Esophagus muscularis mucosa (tissue), 4 donors: ENCODE data around the gene BRAP. TPM values are rescaled to one million over a fixed set of nuclear protein-coding genes. Genes with fewer than 3 reads are reported as not detected.
"Not testable (repeated sequence)": the region's sequence is repeated elsewhere in the genome, so short reads cannot be mapped to it uniquely, and the experiment has no call there.

Source experiments
- DNase-seq: peaks from one replicate; pipeline ENCODE4 v3.0.0-alpha.2; 2017; ENCODE audit errors: extremely low spot score
- H3K27ac ChIP-seq, 4 donors: fragments of 200-600 bp; sonication (generic); replicated peaks in 1 of 4; 1 replicate in 3 of 4; 2 replicates in 1 of 4; pipeline ENCODE4 v1.5.1; 2016 to 2019; ENCODE audit warnings: mild to moderate bottlenecking in 1 of 4
- H3K27me3 ChIP-seq, 4 donors: fragments of 200-600 bp; sonication (generic); one replicate each; pipeline versions ENCODE4 v1.5.1 to v1.6.0; 2016 to 2019
- H3K36me3 ChIP-seq, 4 donors: fragments of 200-600 bp; sonication (generic); one replicate each; pipeline ENCODE4 v1.5.1; 2016 to 2019
- H3K4me1 ChIP-seq, 4 donors: fragments of 200-600 bp; sonication (generic); one replicate each; pipeline ENCODE4 v1.5.1; 2016 to 2019
- H3K4me3 ChIP-seq, 4 donors: fragments of 200-600 bp; sonication (generic); 1 replicate in 2 of 4; 2 replicates in 2 of 4; pipeline ENCODE4 v1.5.1; 2016 to 2019; ENCODE audit warnings: mild to moderate bottlenecking in 4 of 4, moderate library complexity in 1 of 4
- H3K9me3 ChIP-seq, 4 donors: fragments of 200-600 bp; sonication (generic); 1 replicate in 3 of 4; 2 replicates in 1 of 4; pipeline ENCODE4 v1.5.1; 2016 to 2019
- EP300 ChIP-seq: sonication (generic); formaldehyde crosslinking; IDR thresholded peaks from one replicate; pipeline ENCODE4 v1.6.1; 2017; ENCODE audit warnings: antibody characterized with exemption
- POLR2A ChIP-seq: fragments of 450-650 bp; IDR thresholded peaks from one replicate; pipeline ENCODE4 v1.6.1; 2017; ENCODE audit warnings: antibody characterized with exemption, moderate library complexity, mild to moderate bottlenecking, low read depth
- POLR2AphosphoS5 ChIP-seq, 2 donors: sonication (generic); formaldehyde crosslinking; IDR thresholded peaks; one replicate each; pipeline ENCODE4 v1.6.1; 2017; ENCODE audit warnings: antibody characterized with exemption in 2 of 2
- WGBS: methylation state at CpG from one replicate; pipeline ENCODE4 v1.1.5; 2018; 5-methylcytosine and 5-hydroxymethylcytosine counted together
- intact Hi-C: fragments of 100-400 bp; cut with DNase I; formaldehyde crosslinking; loops from one replicate; pipeline ENCODE4 v1.15.1; 2023
- total RNA-seq, 4 donors: library from RNA; depleted of rRNA; stranded (reverse); fragments of >200 nt; gene quantifications; one replicate each; pipeline versions ENCODE4 v1.1.0 to v1.2.1, GENCODE V29; 2016
- TF ChIP-seq, protein P1 (sequence below), 3 experiments: fragments of 200-600 bp in 2 of 3; fragments of 450-650 bp in 1 of 3; sonication (generic) in 2 of 3; IDR thresholded peaks; one replicate each; pipeline ENCODE4 v1.5.1; 2017 to 2019; ENCODE audit warnings: antibody characterized with exemption in 3 of 3, mild to moderate bottlenecking in 2 of 3, moderate library complexity in 1 of 3

The BRAP gene
- total RNA-seq, 4 donors from 2014 or later, result 17.4 to 23.8 (median 20.7) TPM

DNA sequence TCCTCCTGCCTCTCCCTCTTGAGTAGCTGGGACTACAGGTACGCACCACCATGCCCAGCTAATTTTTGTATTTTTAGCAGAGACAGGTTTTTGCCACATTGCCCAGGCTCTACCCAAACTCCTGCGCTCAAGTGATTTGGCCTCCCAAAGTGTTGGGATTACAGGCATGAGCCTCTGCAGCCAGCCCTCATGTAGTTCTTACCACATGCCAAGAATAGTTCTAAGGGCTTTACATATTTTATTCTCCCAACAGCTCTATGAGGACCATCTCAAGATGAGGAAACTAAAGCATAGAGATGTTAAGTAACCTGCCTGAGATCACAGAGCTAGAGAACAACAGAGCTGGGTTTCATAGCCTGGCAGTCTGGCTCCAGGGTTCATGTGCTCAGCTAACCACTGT, 43.0 kb upstream of the BRAP start:
- Histone ChIP-seq H3K27ac (no peak overlapping the region), H3K27me3 (no peaks in the 10 kb centered on the region), H3K36me3 (peaks cover 24 to 91% (median 79%) of the 10 kb centered on the region in 4 donors), H3K9me3 (no peaks in the 10 kb centered on the region), H3K4me3 (no peak overlapping the region), H3K4me1 (no peaks in the 10 kb centered on the region)
- intact Hi-C loops, result no loop called here
- 100% methylated on average over 2 of the region's 2 CpGs for WGBS
- DNase-seq, result no peak
- TF ChIP-seq, protein P1, sequence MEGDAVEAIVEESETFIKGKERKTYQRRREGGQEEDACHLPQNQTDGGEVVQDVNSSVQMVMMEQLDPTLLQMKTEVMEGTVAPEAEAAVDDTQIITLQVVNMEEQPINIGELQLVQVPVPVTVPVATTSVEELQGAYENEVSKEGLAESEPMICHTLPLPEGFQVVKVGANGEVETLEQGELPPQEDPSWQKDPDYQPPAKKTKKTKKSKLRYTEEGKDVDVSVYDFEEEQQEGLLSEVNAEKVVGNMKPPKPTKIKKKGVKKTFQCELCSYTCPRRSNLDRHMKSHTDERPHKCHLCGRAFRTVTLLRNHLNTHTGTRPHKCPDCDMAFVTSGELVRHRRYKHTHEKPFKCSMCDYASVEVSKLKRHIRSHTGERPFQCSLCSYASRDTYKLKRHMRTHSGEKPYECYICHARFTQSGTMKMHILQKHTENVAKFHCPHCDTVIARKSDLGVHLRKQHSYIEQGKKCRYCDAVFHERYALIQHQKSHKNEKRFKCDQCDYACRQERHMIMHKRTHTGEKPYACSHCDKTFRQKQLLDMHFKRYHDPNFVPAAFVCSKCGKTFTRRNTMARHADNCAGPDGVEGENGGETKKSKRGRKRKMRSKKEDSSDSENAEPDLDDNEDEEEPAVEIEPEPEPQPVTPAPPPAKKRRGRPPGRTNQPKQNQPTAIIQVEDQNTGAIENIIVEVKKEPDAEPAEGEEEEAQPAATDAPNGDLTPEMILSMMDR (IDR thresholded peaks at IDR 0.05), result no peak
- no peak for TF ChIP-seq POLR2A
- TF ChIP-seq POLR2AphosphoS5 (IDR thresholded peaks at IDR 0.05), result no peak
- no peak for TF ChIP-seq EP300

DNA sequence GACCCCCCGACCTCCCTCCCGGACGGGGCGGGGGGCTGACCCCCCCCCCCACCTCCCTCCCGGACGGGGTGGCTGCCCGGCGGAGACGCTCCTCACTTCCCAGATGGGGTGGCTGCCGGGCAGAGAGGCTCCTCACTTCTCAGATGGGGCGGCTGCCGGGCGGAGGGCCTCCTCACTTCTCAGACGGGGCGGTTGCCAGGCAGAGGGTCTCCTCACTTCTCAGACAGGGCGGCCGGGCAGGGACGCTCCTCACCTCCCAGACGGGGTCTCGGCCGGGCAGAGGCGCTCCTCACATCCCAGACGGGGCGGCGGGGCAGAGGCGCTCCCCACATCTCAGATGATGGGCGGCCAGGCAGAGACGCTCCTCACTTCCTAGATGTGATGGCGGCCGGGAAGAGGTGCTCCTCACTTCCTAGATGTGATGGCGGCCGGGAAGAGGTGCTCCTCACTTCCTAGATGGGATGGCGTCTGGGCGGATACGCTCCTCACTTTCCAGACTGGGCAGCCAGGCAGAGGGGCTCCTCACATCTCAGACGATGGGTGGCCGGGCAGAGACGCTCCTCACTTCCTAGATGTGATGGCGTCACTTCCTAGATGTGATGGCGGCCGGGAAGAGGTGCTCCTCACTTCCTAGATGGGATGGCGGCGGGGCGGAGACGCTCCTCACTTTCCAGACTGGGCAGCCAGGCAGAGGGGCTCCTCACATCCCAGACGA, 38.0 kb upstream of the BRAP start:
- WGBS, result 97% methylated on average over 19 of the region's 46 CpGs
- peaks cover 20 to 87% (median 70%) of the 10 kb centered on the region in 4 donors for H3K36me3 ChIP-seq
- H3K4me1 ChIP-seq, H3K27me3 ChIP-seq, H3K27ac ChIP-seq, H3K4me3 ChIP-seq, DNase-seq, H3K9me3 ChIP-seq, intact Hi-C loops: not testable (repeated sequence)

DNA sequence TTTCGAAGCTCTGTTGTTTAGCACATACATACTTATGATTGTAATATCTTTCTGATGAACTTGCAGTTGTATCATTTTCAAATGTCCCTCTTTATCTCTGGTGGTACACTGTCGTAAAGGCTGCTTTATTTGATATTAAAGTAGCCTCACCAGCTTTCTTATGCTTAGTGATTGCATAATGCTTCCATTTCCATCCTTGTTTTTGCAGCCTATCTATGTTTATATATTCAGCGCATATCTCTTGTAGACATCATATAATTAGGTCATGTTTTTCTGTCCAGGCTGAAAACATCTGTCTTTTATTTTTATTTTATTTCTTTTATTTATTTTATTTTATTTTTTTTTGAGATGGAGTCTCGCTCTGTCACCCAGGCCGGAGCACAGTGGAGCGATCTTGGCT, 34.7 kb upstream of the BRAP start:
- Histone ChIP-seq H3K27ac (no peak overlapping the region), H3K4me1 (peaks cover 6 to 9% (median 7%) of the 10 kb centered on the region in 4 donors), H3K4me3 (no peak overlapping the region), H3K27me3 (no peaks in the 10 kb centered on the region), H3K36me3 (peaks cover 15 to 84% (median 64%) of the 10 kb centered on the region in 4 donors), H3K9me3 (no peaks in the 10 kb centered on the region)
- intact Hi-C loops, result no loop called here
- WGBS, result 96% methylated on average over 6 of the region's 6 CpGs
- TF ChIP-seq POLR2AphosphoS5 (IDR thresholded peaks at IDR 0.05) (no peak), POLR2A (no peak), EP300 (no peak)
- TF ChIP-seq, protein P1 (IDR thresholded peaks at IDR 0.05), result no peak
- DNase-seq, result no peak

DNA sequence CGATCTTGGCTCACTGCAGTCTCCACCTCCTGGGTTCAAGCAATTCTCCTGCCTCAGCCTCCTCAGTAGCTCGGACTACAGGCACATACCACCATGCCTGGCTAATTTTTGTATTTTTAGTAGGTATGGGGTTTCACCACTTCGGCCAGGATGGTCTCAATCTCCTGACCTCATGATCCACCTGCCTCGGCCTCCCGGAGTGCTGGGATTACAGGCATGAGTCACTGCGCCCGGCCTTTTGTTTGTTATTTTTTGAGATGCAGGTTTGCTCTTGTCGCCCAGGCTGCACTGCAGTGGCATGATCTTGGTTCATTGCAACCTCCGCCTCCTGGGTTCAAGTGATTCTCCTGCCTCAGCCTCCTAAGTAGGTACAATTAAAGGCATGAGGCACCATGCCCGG, 33.6 kb upstream of the BRAP start:
- Histone ChIP-seq H3K4me1 (peaks cover 7 to 15% (median 15%) of the 10 kb centered on the region in 4 donors), H3K36me3 (peaks cover 15 to 85% (median 59%) of the 10 kb centered on the region in 4 donors)
- WGBS, result 100% methylated on average over 8 of the region's 10 CpGs
- H3K27ac ChIP-seq, H3K27me3 ChIP-seq, H3K9me3 ChIP-seq, intact Hi-C loops, DNase-seq, H3K4me3 ChIP-seq: not testable (repeated sequence)

DNA sequence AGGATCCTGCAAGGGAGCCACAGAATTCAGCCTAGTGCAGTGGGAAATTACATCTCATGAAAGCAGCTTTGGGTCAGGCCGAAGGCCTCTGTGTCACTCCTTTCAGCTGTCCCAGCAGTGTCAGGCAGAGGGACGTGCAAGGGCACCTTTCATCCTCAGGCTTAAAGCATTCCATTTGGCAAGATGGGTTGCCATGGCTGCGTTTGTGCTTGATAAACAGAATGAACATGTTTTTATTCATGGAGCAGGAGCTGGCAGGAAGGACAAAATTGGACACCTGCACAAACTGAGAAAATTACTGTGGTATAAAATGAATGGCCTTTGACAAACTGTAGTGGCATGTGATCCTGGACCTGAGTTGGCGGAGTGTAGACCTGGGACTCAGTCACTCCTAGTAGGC, 29.5 kb upstream of the BRAP start:
- whole genome bisulfite sequencing, result 34% methylated on average over 4 of the region's 4 CpGs
- TF ChIP-seq EP300, result no peak
- no peak for TF ChIP-seq POLR2A
- TF ChIP-seq, protein P1 (IDR thresholded peaks at IDR 0.05), result no peak
- peak in 1 of 2 donors; percentile 7 for TF ChIP-seq POLR2AphosphoS5 (IDR thresholded peaks at IDR 0.05)
- intact Hi-C loops, result no loop called here

DNA sequence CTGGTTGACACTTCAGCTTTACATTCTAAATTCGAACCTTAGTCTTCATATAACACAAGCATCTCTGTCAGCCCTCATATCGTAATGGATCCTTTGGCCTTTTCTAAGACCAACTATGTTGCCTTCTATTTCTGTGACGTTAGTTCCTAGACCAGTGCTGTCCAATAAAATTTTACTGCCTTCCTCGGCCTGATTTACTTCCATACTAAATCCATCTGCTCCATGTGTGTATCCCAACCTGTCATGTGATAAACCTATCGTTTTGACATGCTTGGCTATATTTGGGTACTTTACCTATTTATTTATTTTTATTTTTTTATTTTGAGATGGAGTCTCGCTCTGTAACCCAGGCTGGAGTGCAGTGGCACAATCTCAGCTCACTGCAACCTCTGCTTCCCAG, 20.4 kb upstream of the BRAP start:
- H3K4me1 ChIP-seq, result no peaks in the 10 kb centered on the region
- H3K4me3 ChIP-seq, result no peak overlapping the region
- intact Hi-C loops, result no loop called here
- no peaks in the 10 kb centered on the region for H3K27me3 ChIP-seq
- no peak overlapping the region for H3K27ac ChIP-seq
- H3K36me3 ChIP-seq, result peaks cover 45 to 100% (median 80%) of the 10 kb centered on the region in 4 donors
- TF ChIP-seq EP300, result no peak
- TF ChIP-seq, protein P1 (IDR thresholded peaks at IDR 0.05), result no peak
- no peak for TF ChIP-seq POLR2AphosphoS5 (IDR thresholded peaks at IDR 0.05)
- no peak for TF ChIP-seq POLR2A
- no peaks in the 10 kb centered on the region for H3K9me3 ChIP-seq
- no peak for DNase-seq
- WGBS, result 83% methylated on average over 6 of the region's 6 CpGs

More for the DNA sequence above, 29.5 kb upstream of the BRAP start:
- peaks cover 22 to 92% (median 74%) of the 10 kb centered on the region in 4 donors for H3K36me3 ChIP-seq
- no peak for DNase-seq
- peak overlapping the region; percentile 60 to 70 (median 62) for H3K27ac ChIP-seq
- peaks cover 7 to 15% (median 15%) of the 10 kb centered on the region in 4 donors for H3K4me1 ChIP-seq
- H3K4me3 ChIP-seq, result no peak overlapping the region
- H3K27me3 ChIP-seq, result no peaks in the 10 kb centered on the region
- no peaks in the 10 kb centered on the region for H3K9me3 ChIP-seq
